ENCODE results near the gene VPS18.
A peak's percentile ranks its signal among the peaks of the same experiment; 100 is the strongest.

VPS18 gene

DNA sequence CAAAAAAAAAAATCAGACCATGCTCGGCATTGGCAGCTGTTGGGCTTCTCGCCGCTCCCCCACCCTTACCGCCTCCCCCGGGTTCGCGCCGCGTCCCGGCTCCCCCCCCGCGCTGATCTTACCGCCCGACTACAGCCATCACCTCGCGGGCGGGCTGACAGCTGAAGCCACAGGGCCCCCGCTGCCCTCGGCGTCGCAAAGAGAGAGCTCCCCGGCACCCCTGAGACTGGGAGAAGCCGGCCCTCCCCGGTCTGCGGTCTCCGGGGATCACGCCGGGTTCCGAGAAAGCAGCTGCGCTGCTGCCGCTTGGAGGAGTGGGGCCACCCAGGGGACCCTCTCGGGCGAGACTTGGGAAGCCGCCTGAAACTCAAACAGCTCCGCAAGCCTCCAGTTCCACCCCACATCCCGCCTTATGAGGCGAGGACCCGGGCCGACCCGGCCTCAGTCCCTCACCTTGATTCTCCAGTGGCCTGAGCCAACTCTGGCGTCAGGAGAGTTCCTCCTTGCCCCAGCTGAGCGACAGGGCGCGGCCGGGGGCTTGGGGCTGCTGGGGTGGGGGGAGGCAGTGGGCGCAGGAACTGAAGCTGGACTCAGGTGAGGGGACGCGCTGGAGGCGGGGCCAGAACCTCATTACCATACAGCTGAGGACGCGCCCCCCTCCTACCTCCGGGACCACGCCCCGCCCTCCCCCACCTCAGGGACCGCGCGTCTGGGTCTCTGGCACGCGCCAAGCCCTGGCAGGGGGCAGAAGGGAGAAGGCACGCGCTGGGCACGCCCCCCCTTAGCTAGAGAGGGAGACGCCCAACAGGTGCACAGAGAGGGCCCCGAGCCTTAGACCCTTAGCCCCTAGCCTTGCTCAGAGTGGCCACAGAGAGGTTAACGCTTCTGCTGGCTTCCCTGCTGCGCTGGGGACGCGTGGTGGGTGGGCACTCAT lies 33.9 kb downstream of the VPS18 start:
- H3K18ac ChIP-seq (ENCODE audit: low read length), result no peak overlapping the region
- H2BK12ac ChIP-seq (ENCODE audit: low read length), result no peak overlapping the region
- H2BK120ac ChIP-seq (ENCODE audit: insufficient read depth, low read length, poor library complexity), result no peak overlapping the region
- no peak overlapping the region for H2AK5ac ChIP-seq (ENCODE audit: low read length)
- H4K8ac ChIP-seq (ENCODE audit: low read depth, low read length), result no peak overlapping the region
- peak overlapping the region; percentile 76 for H3K4me2 ChIP-seq (ENCODE audit: low read length)
- no peaks in the 10 kb centered on the region for H3K79me2 ChIP-seq (ENCODE audit: control insufficient read depth, insufficient read depth, low read length, poor library complexity)
- H3K79me1 ChIP-seq (ENCODE audit: low read length), result no peaks in the 10 kb centered on the region
- no peak overlapping the region for H4K12ac ChIP-seq (ENCODE audit: low read depth, low read length)
- H2AFZ ChIP-seq (ENCODE audit: insufficient read depth, low read length, poor library complexity), result peak overlapping the region; percentile 30
- H3K4me3 ChIP-seq (ENCODE audit: low read depth, low read length), result peak overlapping the region; percentile 32
- H3K9ac ChIP-seq (ENCODE audit: low read length), result no peak overlapping the region
- no peak overlapping the region for H3K23ac ChIP-seq (ENCODE audit: low read length)
- H3K4ac ChIP-seq (ENCODE audit: low read depth, low read length), result no peak overlapping the region
- H3K27me3 ChIP-seq (ENCODE audit: insufficient read depth, low read length), result peaks cover 72% of the 10 kb centered on the region
- H3K14ac ChIP-seq (ENCODE audit: low read length), result no peak overlapping the region
- peaks cover 3% of the 10 kb centered on the region for H3K9me3 ChIP-seq (ENCODE audit: insufficient read depth, low read depth, low read length)
- no peak overlapping the region for H3K27ac ChIP-seq (ENCODE audit: low read depth, low read length)
- H3K36me3 ChIP-seq (ENCODE audit: control insufficient read depth in 1 of 2, insufficient read depth in 2 of 2, low read length in 2 of 2), result no peaks in the 10 kb centered on the region
- no peak for DNase-seq
- no CpG with 5 or more reads among the region's 68 CpGs for WGBS (ENCODE audit: extremely low coverage, insufficient coverage, insufficient read length)
- H2BK5ac ChIP-seq (ENCODE audit: low read depth, low read length, poor library complexity), result no peak overlapping the region
- no peak overlapping the region for H4K91ac ChIP-seq (ENCODE audit: low read depth, low read length)
- peaks cover 18 to 28% of the 10 kb centered on the region in 2 experiments for H3K4me1 ChIP-seq (ENCODE audit: control insufficient read depth in 1 of 2, insufficient read depth in 2 of 2, low read length in 2 of 2)

GRCh38 chr15:40928821-40929659 lies 34.8 kb downstream of the VPS18 start, which contains the start of gene DLL4:
Gene DLL4 (plus strand): TSS chr15:40929340. CDS start chr15:40929669, 329 bp downstream.
- H3K4ac ChIP-seq (ENCODE audit: low read depth, low read length), result no peak within 1 kb of the TSS
- H4K91ac ChIP-seq (ENCODE audit: low read depth, low read length), result no peak within 1 kb of the TSS
- H2AFZ ChIP-seq (ENCODE audit: insufficient read depth, low read length, poor library complexity), result peak within 1 kb of the TSS; percentile 30
- no peak within 1 kb of the TSS for H2BK120ac ChIP-seq (ENCODE audit: insufficient read depth, low read length, poor library complexity)
- H3K79me2 ChIP-seq (ENCODE audit: control insufficient read depth, insufficient read depth, low read length, poor library complexity), result no peaks in the 10 kb centered on the region
- peaks cover 18 to 28% of the 10 kb centered on the region in 2 experiments for H3K4me1 ChIP-seq (ENCODE audit: control insufficient read depth in 1 of 2, insufficient read depth in 2 of 2, low read length in 2 of 2)
- no peak within 1 kb of the TSS for H4K8ac ChIP-seq (ENCODE audit: low read depth, low read length)
- H3K4me3 ChIP-seq (ENCODE audit: low read depth, low read length), result peak within 1 kb of the TSS; percentile 70
- H3K14ac ChIP-seq (ENCODE audit: low read length), result no peak within 1 kb of the TSS
- no peaks in the 10 kb centered on the region for H3K79me1 ChIP-seq (ENCODE audit: low read length)
- H3K23ac ChIP-seq (ENCODE audit: low read length), result no peak within 1 kb of the TSS
- H2BK5ac ChIP-seq (ENCODE audit: low read depth, low read length, poor library complexity), result no peak within 1 kb of the TSS
- peaks cover 63% of the 10 kb centered on the region for H3K27me3 ChIP-seq (ENCODE audit: insufficient read depth, low read length)
- H2BK12ac ChIP-seq (ENCODE audit: low read length), result no peak within 1 kb of the TSS
- H3K18ac ChIP-seq (ENCODE audit: low read length), result no peak within 1 kb of the TSS
- no peak within 1 kb of the TSS for H4K12ac ChIP-seq (ENCODE audit: low read depth, low read length)
- peaks cover under 1% of the 10 kb centered on the region for H3K9me3 ChIP-seq (ENCODE audit: insufficient read depth, low read depth, low read length)
- no peak within 1 kb of the TSS for H2AK5ac ChIP-seq (ENCODE audit: low read length)
- peak within 1 kb of the TSS; percentile 76 for H3K4me2 ChIP-seq (ENCODE audit: low read length)
- no peaks in the 10 kb centered on the region for H3K36me3 ChIP-seq (ENCODE audit: control insufficient read depth in 1 of 2, insufficient read depth in 2 of 2, low read length in 2 of 2)
- no CpG with 5 or more reads among the region's 71 CpGs for WGBS (ENCODE audit: extremely low coverage, insufficient coverage, insufficient read length)
- H3K9ac ChIP-seq (ENCODE audit: low read length), result no peak within 1 kb of the TSS
- H3K27ac ChIP-seq (ENCODE audit: low read depth, low read length), result no peak within 1 kb of the TSS
- peak; percentile 37 to 63 for DNase-seq

GRCh38 chr15:40929660-40930429 lies 35.6 kb downstream of the VPS18 start:
- WGBS (ENCODE audit: extremely low coverage, insufficient coverage, insufficient read length), result no CpG with 5 or more reads among the region's 56 CpGs

More at GRCh38 chr15:40929660-40930429, 35.6 kb downstream of the VPS18 start:
- Histone ChIP-seq H3K9me3 (ENCODE audit: insufficient read depth, low read depth, low read length) (no peaks in the 10 kb centered on the region), H3K4me1 (ENCODE audit: control insufficient read depth in 1 of 2, insufficient read depth in 2 of 2, low read length in 2 of 2) (peaks cover 18 to 28% of the 10 kb centered on the region in 2 experiments), H4K8ac (ENCODE audit: low read depth, low read length) (no peak overlapping the region), H3K79me2 (ENCODE audit: control insufficient read depth, insufficient read depth, low read length, poor library complexity) (no peaks in the 10 kb centered on the region), H3K4ac (ENCODE audit: low read depth, low read length) (no peak overlapping the region), H2AK5ac (ENCODE audit: low read length) (no peak overlapping the region), H3K79me1 (ENCODE audit: low read length) (no peaks in the 10 kb centered on the region), H4K12ac (ENCODE audit: low read depth, low read length) (no peak overlapping the region), H2BK120ac (ENCODE audit: insufficient read depth, low read length, poor library complexity) (no peak overlapping the region), H2BK12ac (ENCODE audit: low read length) (no peak overlapping the region), H3K27ac (ENCODE audit: low read depth, low read length) (no peak overlapping the region), H3K4me3 (ENCODE audit: low read depth, low read length) (peak overlapping the region; percentile 59), H2AFZ (ENCODE audit: insufficient read depth, low read length, poor library complexity) (no peak overlapping the region), H2BK5ac (ENCODE audit: low read depth, low read length, poor library complexity) (no peak overlapping the region), H3K14ac (ENCODE audit: low read length) (no peak overlapping the region), H3K27me3 (ENCODE audit: insufficient read depth, low read length) (peaks cover 57% of the 10 kb centered on the region), H3K36me3 (ENCODE audit: control insufficient read depth in 1 of 2, insufficient read depth in 2 of 2, low read length in 2 of 2) (no peaks in the 10 kb centered on the region), H3K18ac (ENCODE audit: low read length) (no peak overlapping the region), H4K91ac (ENCODE audit: low read depth, low read length) (no peak overlapping the region), H3K4me2 (ENCODE audit: low read length) (peak overlapping the region; percentile 76), H3K23ac (ENCODE audit: low read length) (no peak overlapping the region), H3K9ac (ENCODE audit: low read length) (no peak overlapping the region)
- peak; percentile 17 to 64 for DNase-seq
